Stimulated activated CD8-positive, alpha-beta memory T cell treated with anti-CD3 and anti-CD28 coated beads, Interleukin-12 subunit alpha, Interleukin-12 subunit beta, amount 100 ng/mL, for 1 hour (primary cell): Measurements from ENCODE around the gene ANKUB1.

Experiments used
- DNase-seq: peaks from one replicate; pipeline ENCODE4 v3.0.0-alpha.2; 2020; ENCODE audit warnings: low read depth

ANKUB1 gene

GRCh38 chr3:149753717-149754116 is 38.6 kb downstream of the ANKUB1 start:
- no peak for DNase-seq

- DNase-seq = no peak
Measured at GRCh38 chr3:149752788-149753136, 39.6 kb downstream of the ANKUB1 start.

GRCh38 chr3:149752051-149752787 is 40.1 kb downstream of the ANKUB1 start, which contains the start of gene COMMD2:
Gene COMMD2, minus strand, starts transcription at chr3:149752489. Its CDS starts 45 bp downstream, at chr3:149752444.
- DNase-seq = peak; percentile 53

DNA sequence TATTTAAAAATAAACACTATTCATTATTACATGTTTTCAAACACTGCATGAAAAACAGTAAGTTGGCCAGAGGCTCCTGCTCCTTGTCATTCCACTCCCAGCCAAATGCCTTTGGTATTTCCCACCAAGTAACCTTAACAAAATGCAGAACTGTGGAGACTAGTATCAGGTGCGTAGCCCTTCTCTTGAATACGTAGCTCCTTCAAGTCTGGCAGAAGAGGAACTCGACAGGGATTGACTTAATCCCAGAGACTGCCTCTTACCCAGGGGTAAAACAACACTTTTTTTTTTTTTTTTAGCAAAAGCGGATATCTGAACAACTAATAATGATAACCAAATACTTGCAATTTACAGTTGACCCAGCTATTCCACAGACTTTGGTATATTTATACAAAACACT is 40.8 kb downstream of the ANKUB1 start:
- DNase-seq = no peak

DNA sequence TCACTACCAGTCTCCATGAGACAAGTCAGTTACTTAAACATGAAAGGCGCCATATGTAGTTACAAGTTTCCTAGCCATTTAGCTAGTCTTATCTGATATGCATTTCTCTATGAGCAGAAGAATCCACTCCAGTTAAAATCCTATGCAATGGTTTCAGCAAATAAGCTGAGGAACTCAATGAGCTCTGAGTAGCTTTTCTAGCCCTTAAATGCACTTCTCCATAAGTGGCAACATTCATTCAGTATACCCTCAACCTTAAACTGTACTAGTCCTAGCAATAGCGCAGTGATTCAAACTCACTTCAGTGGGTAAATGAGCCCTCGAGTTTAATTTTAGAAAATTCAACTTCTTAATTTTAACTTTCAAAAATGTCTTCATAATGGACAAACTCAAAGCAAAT is 47.7 kb downstream of the ANKUB1 start:
- no peak for DNase-seq

GRCh38 chr3:149744151-149744550 is 48.2 kb downstream of the ANKUB1 start:
- no peak for DNase-seq

DNA sequence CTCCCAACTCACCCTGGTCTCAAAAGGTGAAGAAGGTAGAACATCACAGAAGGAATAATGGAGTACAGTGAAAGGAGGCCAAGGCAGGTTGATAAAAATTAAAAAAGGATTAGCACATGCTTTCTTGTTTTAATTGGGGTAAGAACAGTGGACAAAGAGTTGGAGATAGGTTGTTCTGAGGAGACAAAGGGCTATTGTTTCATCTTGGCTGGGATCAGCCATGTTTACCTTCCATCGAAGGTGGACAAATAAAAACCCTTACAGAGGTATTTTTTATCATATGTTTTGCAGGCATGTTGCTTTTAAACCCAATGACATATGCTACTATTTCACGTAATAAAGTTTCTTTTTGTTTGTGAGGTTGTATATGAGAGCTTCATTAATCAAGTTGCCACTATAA is 53.0 kb downstream of the ANKUB1 start:
- DNase-seq = no peak

DNA sequence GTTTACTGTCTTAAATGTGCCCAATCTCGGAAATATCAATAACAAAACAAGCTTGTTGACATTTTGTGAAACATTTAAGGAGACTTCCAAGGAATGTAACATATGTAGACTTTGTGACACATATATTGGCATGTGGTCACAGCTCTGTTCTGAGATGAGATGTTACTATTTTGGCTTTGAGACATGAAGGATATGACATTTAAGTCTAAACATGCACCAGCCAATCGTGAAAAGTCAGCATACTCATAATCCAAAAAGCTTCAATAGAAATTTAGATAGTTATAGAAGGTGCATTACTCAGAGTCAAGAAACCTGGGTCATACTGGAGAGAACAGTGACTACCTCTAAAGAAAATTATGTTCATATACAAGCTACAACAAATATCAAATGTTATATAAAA is 53.5 kb downstream of the ANKUB1 start:
- DNase-seq = no peak

- DNase-seq = no peak
Measured at GRCh38 chr3:149736953-149737205, 55.5 kb downstream of the ANKUB1 start.

DNA sequence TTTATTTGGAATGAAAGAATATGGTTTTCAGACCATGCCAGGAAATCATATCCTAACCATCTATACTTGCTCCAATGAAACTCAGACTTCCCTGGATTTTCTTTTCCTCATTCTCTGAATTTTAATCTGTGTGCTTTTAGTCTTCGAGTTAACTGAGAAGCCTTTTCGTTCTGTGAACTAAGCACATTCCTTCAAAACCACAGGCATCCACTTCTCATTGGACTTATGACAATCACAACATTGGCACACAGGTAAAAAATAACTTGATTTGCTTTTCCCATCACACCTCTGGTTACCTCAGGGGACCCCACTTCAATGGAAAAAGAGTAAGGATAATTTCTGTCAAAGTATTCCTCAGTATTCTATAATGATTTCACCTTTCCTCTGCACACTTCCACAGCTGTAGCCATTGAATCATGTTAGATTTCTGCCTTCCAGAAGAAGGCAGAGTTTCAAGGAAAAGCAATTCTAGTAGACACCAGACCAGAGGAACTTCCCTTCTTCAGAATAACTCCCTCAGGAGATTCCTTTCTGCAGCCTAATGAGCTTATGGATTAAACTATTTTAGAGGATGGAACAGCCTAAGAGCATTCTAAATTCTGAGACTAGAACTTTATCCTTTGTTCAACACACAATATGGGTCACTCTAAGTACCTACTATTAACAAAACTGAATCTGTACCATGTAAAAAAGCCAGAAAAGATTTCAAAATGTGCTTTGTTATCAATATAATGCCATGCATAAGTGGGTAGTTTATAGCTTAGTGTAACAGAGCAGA is 56.0 kb downstream of the ANKUB1 start:
- DNase-seq = no peak

GRCh38 chr3:149732234-149732633 is 60.1 kb downstream of the ANKUB1 start:
- DNase-seq = no peak

GRCh38 chr3:149727656-149728055 is 64.7 kb downstream of the ANKUB1 start:
- no peak for DNase-seq

- DNase-seq = no peak
Measured at GRCh38 chr3:149726716-149727407, 65.5 kb downstream of the ANKUB1 start.

GRCh38 chr3:149723781-149724180 is 68.6 kb downstream of the ANKUB1 start:
- DNase-seq = no peak

DNA sequence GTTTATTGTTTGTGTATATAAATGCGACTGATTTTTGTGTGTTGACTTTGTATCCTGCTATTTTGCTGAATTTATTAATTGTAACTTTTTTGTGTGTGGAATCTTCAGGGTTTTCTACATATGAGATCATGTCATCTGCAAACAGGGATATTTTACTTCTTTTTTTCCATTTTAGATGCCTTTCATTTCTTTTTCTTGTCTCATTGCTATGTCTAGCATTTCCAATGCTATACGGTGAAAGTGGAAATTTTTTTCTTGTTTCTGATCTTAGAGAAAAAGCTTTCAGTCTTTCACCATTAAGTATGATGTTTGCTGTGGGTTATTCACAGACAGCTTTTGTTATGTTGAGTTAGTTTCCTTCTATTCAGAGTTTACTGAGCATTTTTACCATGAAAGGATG is 71.4 kb downstream of the ANKUB1 start:
- no peak for DNase-seq

DNA sequence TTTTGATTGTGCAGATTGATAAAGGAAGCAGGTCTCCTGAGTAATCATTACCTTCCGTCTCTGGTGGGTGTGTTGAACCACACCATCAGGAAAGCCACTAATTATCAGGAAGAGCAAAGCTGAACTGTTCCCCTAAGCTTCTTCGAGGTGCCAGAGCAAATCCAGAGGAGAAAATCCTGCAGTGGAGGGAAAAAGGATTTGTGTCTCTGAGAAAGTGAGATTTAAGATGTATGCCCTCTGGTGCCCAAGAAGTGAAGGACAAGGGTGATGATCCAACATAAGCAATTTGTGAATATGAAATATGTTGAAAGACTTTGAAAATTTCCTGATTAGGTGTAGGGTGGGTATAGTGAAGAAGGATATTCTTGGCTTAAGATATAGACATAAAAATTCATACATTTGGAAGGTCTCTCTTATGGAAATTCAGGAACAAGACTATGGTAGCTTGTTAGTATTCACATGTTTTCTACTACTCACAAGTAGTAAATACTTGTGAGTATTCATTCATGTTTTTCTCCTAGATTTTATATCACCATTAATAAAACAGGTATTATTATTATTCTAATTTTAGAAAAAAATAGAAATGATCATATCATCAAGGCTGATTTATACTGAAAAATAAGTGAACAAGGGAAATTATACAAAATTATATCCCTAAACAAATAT is 74.8 kb downstream of the ANKUB1 start:
- DNase-seq = no peak

DNA sequence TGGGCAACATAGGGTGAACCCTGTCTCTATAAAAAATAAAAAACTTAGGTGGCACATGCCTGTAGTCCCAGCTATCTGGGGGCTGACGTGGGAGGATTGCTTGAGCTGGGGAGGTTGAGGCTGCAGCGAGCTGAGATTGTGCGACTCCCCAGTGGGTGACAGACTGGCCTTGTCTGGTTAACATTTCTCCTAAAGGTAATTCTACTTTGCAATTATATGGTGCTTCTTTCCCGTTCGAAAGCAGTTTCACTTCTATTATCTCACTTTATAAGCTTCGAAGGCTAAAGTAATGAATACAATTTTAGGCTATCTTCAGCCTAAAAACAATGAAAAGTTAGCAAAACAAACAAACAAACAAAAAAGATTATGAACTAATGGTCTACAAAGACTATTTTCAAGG is 75.4 kb downstream of the ANKUB1 start:
- DNase-seq = no peak

DNA sequence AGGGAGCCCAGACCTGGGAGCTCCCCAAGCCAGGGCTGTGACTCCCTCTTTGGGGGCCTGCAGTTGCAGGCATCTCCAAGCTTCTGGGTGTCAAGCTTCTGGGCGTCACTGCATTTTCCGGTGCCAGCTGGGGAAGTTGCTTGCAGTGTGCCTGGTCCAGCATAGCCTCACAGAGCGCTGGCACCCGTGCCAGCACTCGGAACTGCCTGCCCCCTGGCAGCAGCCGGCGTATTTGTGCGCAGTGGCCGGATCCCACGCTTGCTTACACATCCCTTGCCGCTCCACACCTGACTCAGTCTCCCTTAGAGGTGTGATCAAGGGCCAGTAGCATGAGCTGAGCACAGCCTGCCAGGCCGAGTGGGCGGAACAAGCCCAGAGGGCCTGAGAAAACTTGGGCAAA is 77.1 kb downstream of the ANKUB1 start:
- DNase-seq = no peak

DNA sequence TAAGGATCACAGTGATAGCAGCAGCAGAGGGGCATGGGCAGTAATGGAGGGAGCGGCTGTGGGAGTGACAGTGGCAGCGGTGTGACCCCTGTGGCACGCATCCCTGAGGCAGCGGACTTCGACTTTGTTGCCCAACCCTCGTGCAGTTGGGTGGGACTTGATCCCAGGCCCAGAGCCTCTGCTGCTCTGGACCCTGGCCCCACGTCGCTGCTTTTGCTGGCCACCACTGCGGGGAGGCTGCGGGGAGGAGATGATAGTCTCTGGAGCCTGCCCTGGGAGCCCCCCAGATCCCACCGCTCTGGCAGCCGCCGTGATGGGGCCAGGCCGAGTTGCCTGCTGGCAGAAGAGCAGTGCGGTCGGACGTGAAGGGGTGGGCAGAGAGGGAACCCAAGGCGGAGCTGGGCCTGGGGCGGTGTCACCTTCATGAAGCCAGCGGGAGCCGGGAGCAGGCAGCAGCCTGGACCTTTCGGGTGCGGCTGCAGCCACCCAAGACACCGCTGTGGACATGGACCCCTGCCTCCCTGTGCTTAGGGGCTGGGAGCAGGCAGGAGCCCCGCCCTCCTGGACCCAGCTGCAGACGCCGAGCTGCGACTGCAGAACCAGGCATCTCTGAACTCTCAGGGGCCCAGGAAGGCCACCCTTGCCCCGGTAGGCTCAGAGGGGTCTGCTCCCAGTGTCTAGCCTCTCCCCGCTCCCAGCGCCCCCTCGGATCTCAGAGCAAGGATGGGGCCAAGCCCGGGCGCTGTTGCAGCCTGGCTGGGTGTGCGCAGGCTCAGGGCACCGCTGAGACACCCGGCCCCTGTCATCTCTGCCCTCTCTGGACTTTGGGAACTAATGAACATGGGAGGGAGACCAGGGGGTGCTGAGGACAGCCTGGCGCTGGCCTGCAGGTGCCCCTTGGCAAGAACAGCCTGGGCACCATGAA is 78.4 kb downstream of the ANKUB1 start:
- no peak for DNase-seq
